Loucy (cell line): Measurements from ENCODE around the gene TNFRSF13B.
"Not testable (repeated sequence)": the region's sequence is repeated elsewhere in the genome, so short reads cannot be mapped to it uniquely, and the experiment has no call there.

Source experiments
- H2AFZ ChIP-seq: fragments of 200-600 bp; sonication (generic); 2 replicates; pipeline ENCODE4 v1.6.0; 2016; ENCODE audit warnings: antibody characterized with exemption, mild to moderate bottlenecking, low read length, moderate library complexity
- H3F3A ChIP-seq: fragments of 200-600 bp; 2 replicates; pipeline ENCODE4 v1.6.0; 2016; ENCODE audit warnings: antibody characterized with exemption, low read depth, mild to moderate bottlenecking
- H3K27me3 ChIP-seq: fragments of 200-600 bp; sonication (generic); 2 replicates; pipeline ENCODE4 v1.6.1; 2014; ENCODE audit warnings: low read length, mild to moderate bottlenecking; ENCODE audit not compliant: insufficient read depth, poor library complexity, severe bottlenecking
- H3K36me3 ChIP-seq: fragments of 200-600 bp; sonication (generic); 2 replicates; pipeline ENCODE4 v1.6.1; 2016; ENCODE audit warnings: low read length; ENCODE audit not compliant: insufficient read depth
- H3K4me1 ChIP-seq: fragments of 200-600 bp; sonication (generic); 2 replicates; pipeline ENCODE4 v1.5.1; 2014; ENCODE audit warnings: low read length, mild to moderate bottlenecking; ENCODE audit not compliant: insufficient read depth, poor library complexity, severe bottlenecking
- H3K4me2 ChIP-seq: fragments of 200-600 bp; sonication (generic); 2 replicates; pipeline ENCODE4 v1.6.0; 2014; ENCODE audit warnings: antibody characterized with exemption, low read length, low read depth, mild to moderate bottlenecking; ENCODE audit not compliant: poor library complexity, severe bottlenecking
- H3K4me3 ChIP-seq: fragments of 200-600 bp; sonication (generic); 2 replicates; pipeline ENCODE4 v1.5.1; 2014; ENCODE audit warnings: low read length, mild to moderate bottlenecking, mixed read lengths; ENCODE audit not compliant: poor library complexity, severe bottlenecking
- H3K79me2 ChIP-seq: fragments of 200-600 bp; sonication (generic); 2 replicates; pipeline ENCODE4 v1.6.1; 2014; ENCODE audit warnings: low read length; ENCODE audit not compliant: insufficient read depth
- H3K9ac ChIP-seq: fragments of 200-600 bp; sonication (generic); 2 replicates; pipeline ENCODE4 v1.6.0; 2014; ENCODE audit warnings: mild to moderate bottlenecking, low read depth, low read length, moderate library complexity; ENCODE audit not compliant: poor library complexity, severe bottlenecking
- H3K9me2 ChIP-seq: fragments of 200-600 bp; sonication (generic); replicated peaks from 2 replicates; pipeline ENCODE4 v1.6.1; 2016; ENCODE audit warnings: low read depth, low read length, mixed read lengths
- H3K9me3 ChIP-seq: fragments of 200-600 bp; sonication (generic); 2 replicates; pipeline ENCODE4 v1.6.1; 2014; ENCODE audit warnings: mild to moderate bottlenecking, antibody characterized with exemption, low read length, low read depth; ENCODE audit not compliant: insufficient read depth
- H4K20me1 ChIP-seq: fragments of 200-600 bp; sonication (generic); 2 replicates; pipeline ENCODE4 v1.6.0; 2014; ENCODE audit warnings: antibody characterized with exemption, low read length, mild to moderate bottlenecking; ENCODE audit not compliant: insufficient read depth, poor library complexity, severe bottlenecking
- CTCF ChIP-seq: fragments of 200-600 bp; sonication (generic); conservative IDR thresholded peaks from 2 replicates; pipeline ENCODE4 v1.5.1; 2014; ENCODE audit warnings: mild to moderate bottlenecking, antibody characterized with exemption, low read length
- EZH2phosphoT487 ChIP-seq: fragments of 200-600 bp; IDR thresholded peaks from 2 replicates; pipeline ENCODE4 v1.6.1; 2018; ENCODE audit warnings: antibody characterized with exemption, mild to moderate bottlenecking, moderate library complexity, borderline replicate concordance

TNFRSF13B gene

GRCh38 chr17:16980061-16980460, 8.1 kb upstream of the TNFRSF13B start:
- H3K4me1 ChIP-seq: no peaks in the 10 kb centered on the region
- H2AFZ ChIP-seq: no peak overlapping the region
- no peaks in the 10 kb centered on the region for H3K36me3 ChIP-seq
- no peaks in the 10 kb centered on the region for H3K79me2 ChIP-seq
- no peak for TF ChIP-seq EZH2phosphoT487
- TF ChIP-seq CTCF: no peak
- H3K9ac ChIP-seq: no peak overlapping the region
- H3K9me2 ChIP-seq: no peaks in the 10 kb centered on the region
- no peaks in the 10 kb centered on the region for H3K27me3 ChIP-seq
- no peaks in the 10 kb centered on the region for H3F3A ChIP-seq
- H3K9me3 ChIP-seq: no peaks in the 10 kb centered on the region
- no peak overlapping the region for H3K4me2 ChIP-seq
- H3K4me3 ChIP-seq: no peak overlapping the region
- H4K20me1 ChIP-seq: no peaks in the 10 kb centered on the region

- not testable (repeated sequence) for H3K27me3 ChIP-seq, H4K20me1 ChIP-seq, H3K36me3 ChIP-seq, H3K4me2 ChIP-seq, H3K9ac ChIP-seq, H3F3A ChIP-seq, H3K79me2 ChIP-seq, H3K4me1 ChIP-seq, H3K9me3 ChIP-seq, H3K4me3 ChIP-seq, H3K9me2 ChIP-seq, H2AFZ ChIP-seq
Observed at GRCh38 chr17:16979237-16979823, 7.4 kb upstream of the TNFRSF13B start.

- Histone ChIP-seq H3F3A (no peaks in the 10 kb centered on the region), H2AFZ (no peak overlapping the region), H3K9ac (no peak overlapping the region), H3K9me3 (no peaks in the 10 kb centered on the region), H4K20me1 (no peaks in the 10 kb centered on the region), H3K79me2 (no peaks in the 10 kb centered on the region), H3K27me3 (no peaks in the 10 kb centered on the region), H3K4me3 (no peak overlapping the region), H3K9me2 (no peaks in the 10 kb centered on the region), H3K4me2 (no peak overlapping the region), H3K36me3 (no peaks in the 10 kb centered on the region), H3K4me1 (no peaks in the 10 kb centered on the region)
- TF ChIP-seq CTCF (no peak), EZH2phosphoT487 (no peak)
Observed at GRCh38 chr17:16977932-16978331, 6.0 kb upstream of the TNFRSF13B start.
